ENCODE results near the gene SNX19.

SNX19 gene

GRCh38 chr11:130905512-130905911 lies 10.8 kb downstream of the SNX19 start:
- DNase-seq (ENCODE audit: low read depth): no peak

GRCh38 chr11:130904380-130904779 lies 11.9 kb downstream of the SNX19 start:
- peak; percentile 36 for DNase-seq (ENCODE audit: low read depth)

GRCh38 chr11:130902380-130902779 lies 13.9 kb downstream of the SNX19 start:
- no peak for DNase-seq (ENCODE audit: low read depth)

- DNase-seq (ENCODE audit: low read depth): no peak
Observed at GRCh38 chr11:130899106-130899505, 17.2 kb downstream of the SNX19 start.

- DNase-seq (ENCODE audit: low read depth): peak; percentile 99
Observed at GRCh38 chr11:130897262-130898182, 18.8 kb downstream of the SNX19 start.

GRCh38 chr11:130894322-130895025 lies 21.8 kb downstream of the SNX19 start:
- peak; percentile 74 for DNase-seq (ENCODE audit: low read depth)

GRCh38 chr11:130892861-130893260 lies 23.4 kb downstream of the SNX19 start:
- DNase-seq (ENCODE audit: low read depth): no peak

GRCh38 chr11:130891326-130891725 lies 25.0 kb downstream of the SNX19 start:
- DNase-seq (ENCODE audit: low read depth): no peak

GRCh38 chr11:130890039-130890745 lies 26.1 kb downstream of the SNX19 start:
- peak; percentile 37 for DNase-seq (ENCODE audit: low read depth)

GRCh38 chr11:130888790-130889189 lies 27.5 kb downstream of the SNX19 start:
- DNase-seq (ENCODE audit: low read depth): no peak

- no peak for DNase-seq (ENCODE audit: low read depth)
Observed at GRCh38 chr11:130886704-130887103, 29.6 kb downstream of the SNX19 start.

- DNase-seq (ENCODE audit: low read depth): no peak
Observed at GRCh38 chr11:130882138-130882551, 34.1 kb downstream of the SNX19 start.

GRCh38 chr11:130881475-130882137 lies 34.7 kb downstream of the SNX19 start:
- no peak for DNase-seq (ENCODE audit: low read depth)

- no peak for DNase-seq (ENCODE audit: low read depth)
Observed at GRCh38 chr11:130879836-130880235, 36.4 kb downstream of the SNX19 start.

GRCh38 chr11:130876931-130877915 lies 39.1 kb downstream of the SNX19 start:
- no peak for DNase-seq (ENCODE audit: low read depth)

- DNase-seq (ENCODE audit: low read depth): no peak
Observed at GRCh38 chr11:130876100-130876499, 40.2 kb downstream of the SNX19 start.

- DNase-seq (ENCODE audit: low read depth): no peak
Observed at GRCh38 chr11:130874955-130875531, 41.2 kb downstream of the SNX19 start.

GRCh38 chr11:130874396-130874795 lies 41.9 kb downstream of the SNX19 start:
- DNase-seq (ENCODE audit: low read depth): peak; percentile 69

- peak; percentile 68 for DNase-seq (ENCODE audit: low read depth)
Observed at GRCh38 chr11:130873761-130874160, 42.5 kb downstream of the SNX19 start.

GRCh38 chr11:130872981-130873380 lies 43.3 kb downstream of the SNX19 start:
- DNase-seq (ENCODE audit: low read depth): peak; percentile 65
